ENCODE data around the gene SIN3A.

Gene SIN3A

GRCh38 chr15:75364881-75365280 is 86.6 kb downstream of the SIN3A start:
- no peak for DNase-seq
- H3K4ac ChIP-seq (ENCODE audit: low read depth in 1 of 2, low read length in 2 of 2): no peak overlapping the region
- H2BK12ac ChIP-seq (ENCODE audit: low read length in 2 of 2): no peak overlapping the region
- H3K36me3 ChIP-seq (ENCODE audit: control insufficient read depth in 1 of 2, insufficient read depth in 2 of 2, low read depth in 1 of 2, low read length in 2 of 2): peaks cover 65 to 68% of the 10 kb centered on the region in 2 experiments
- no peaks in the 10 kb centered on the region for H3K9me3 ChIP-seq (ENCODE audit: control insufficient read depth, low read length)
- no peak overlapping the region for H4K91ac ChIP-seq (ENCODE audit: low read length)
- no peak overlapping the region for H2AFZ ChIP-seq (ENCODE audit: low read depth, low read length)
- H3K4me1 ChIP-seq (ENCODE audit: control insufficient read depth, insufficient read depth, low read depth, low read length): peaks cover 15% of the 10 kb centered on the region
- H2AK5ac ChIP-seq (ENCODE audit: low read length, severe bottlenecking): no peak overlapping the region
- H3K23ac ChIP-seq (ENCODE audit: low read length in 2 of 2): no peak overlapping the region
- H3K9ac ChIP-seq (ENCODE audit: low read length): no peak overlapping the region
- H3K18ac ChIP-seq (ENCODE audit: low read depth in 1 of 2, low read length in 2 of 2): no peak overlapping the region
- no peak overlapping the region for H3K14ac ChIP-seq (ENCODE audit: low read length in 2 of 2)
- no peaks in the 10 kb centered on the region for H3K27me3 ChIP-seq (ENCODE audit: control insufficient read depth in 1 of 2, insufficient read depth in 1 of 2, low read length in 2 of 2)
- no peak overlapping the region for H2BK15ac ChIP-seq (ENCODE audit: low read depth, poor library complexity, severe bottlenecking)
- H3K79me1 ChIP-seq (replicated peaks; ENCODE audit: low read length, poor library complexity, severe bottlenecking): peaks cover 39% of the 10 kb centered on the region
- no peak overlapping the region for H3K4me2 ChIP-seq (ENCODE audit: low read length, poor library complexity, severe bottlenecking)
- H3K27ac ChIP-seq (ENCODE audit: low read length, poor library complexity, severe bottlenecking): no peak overlapping the region
- no peak overlapping the region for H2BK5ac ChIP-seq (ENCODE audit: low read depth, low read length, poor library complexity, severe bottlenecking)
- WGBS: 94% methylated on average over 6 of the region's 6 CpGs
- H4K8ac ChIP-seq (ENCODE audit: low read length): no peak overlapping the region
- H2BK120ac ChIP-seq (ENCODE audit: low read depth, low read length): no peak overlapping the region
- H3K4me3 ChIP-seq (ENCODE audit: insufficient read depth in 1 of 2, low read depth in 1 of 2, low read length in 2 of 2): no peak overlapping the region

GRCh38 chr15:75363786-75364185 is 87.7 kb downstream of the SIN3A start:
- H2BK5ac ChIP-seq (ENCODE audit: low read depth, low read length, poor library complexity, severe bottlenecking): no peak overlapping the region
- H3K14ac ChIP-seq (ENCODE audit: low read length in 2 of 2): no peak overlapping the region
- H3K4me1 ChIP-seq (ENCODE audit: control insufficient read depth, insufficient read depth, low read depth, low read length): peaks cover 9% of the 10 kb centered on the region
- WGBS: 97% methylated on average over 9 of the region's 9 CpGs
- no peaks in the 10 kb centered on the region for H3K9me3 ChIP-seq (ENCODE audit: control insufficient read depth, low read length)
- H2AFZ ChIP-seq (ENCODE audit: low read depth, low read length): no peak overlapping the region
- H3K4me3 ChIP-seq (ENCODE audit: insufficient read depth in 1 of 2, low read depth in 1 of 2, low read length in 2 of 2): no peak overlapping the region
- H2AK5ac ChIP-seq (ENCODE audit: low read length, severe bottlenecking): no peak overlapping the region
- H4K8ac ChIP-seq (ENCODE audit: low read length): no peak overlapping the region
- H3K4me2 ChIP-seq (ENCODE audit: low read length, poor library complexity, severe bottlenecking): no peak overlapping the region
- H3K27me3 ChIP-seq (ENCODE audit: control insufficient read depth in 1 of 2, insufficient read depth in 1 of 2, low read length in 2 of 2): no peaks in the 10 kb centered on the region
- H3K27ac ChIP-seq (ENCODE audit: low read length, poor library complexity, severe bottlenecking): no peak overlapping the region
- H3K23ac ChIP-seq (ENCODE audit: low read length in 2 of 2): no peak overlapping the region
- no peak overlapping the region for H3K18ac ChIP-seq (ENCODE audit: low read depth in 1 of 2, low read length in 2 of 2)
- H4K91ac ChIP-seq (ENCODE audit: low read length): no peak overlapping the region
- no peak overlapping the region for H2BK12ac ChIP-seq (ENCODE audit: low read length in 2 of 2)
- no peak for DNase-seq
- no peak overlapping the region for H3K9ac ChIP-seq (ENCODE audit: low read length)
- H3K79me1 ChIP-seq (replicated peaks; ENCODE audit: low read length, poor library complexity, severe bottlenecking): peaks cover 34% of the 10 kb centered on the region
- H2BK15ac ChIP-seq (ENCODE audit: low read depth, poor library complexity, severe bottlenecking): no peak overlapping the region
- no peak overlapping the region for H2BK120ac ChIP-seq (ENCODE audit: low read depth, low read length)
- H3K4ac ChIP-seq (ENCODE audit: low read depth in 1 of 2, low read length in 2 of 2): no peak overlapping the region
- peaks cover 76 to 78% of the 10 kb centered on the region in 2 experiments for H3K36me3 ChIP-seq (ENCODE audit: control insufficient read depth in 1 of 2, insufficient read depth in 2 of 2, low read depth in 1 of 2, low read length in 2 of 2)

- H3K18ac ChIP-seq (ENCODE audit: low read depth in 1 of 2, low read length in 2 of 2): no peak overlapping the region
- DNase-seq: no peak
- H3K9me3 ChIP-seq (ENCODE audit: control insufficient read depth, low read length): no peaks in the 10 kb centered on the region
- H3K4me2 ChIP-seq (ENCODE audit: low read length, poor library complexity, severe bottlenecking): no peak overlapping the region
- 85% methylated on average over 4 of the region's 7 CpGs for WGBS
- H4K8ac ChIP-seq (ENCODE audit: low read length): no peak overlapping the region
- peaks cover 34% of the 10 kb centered on the region for H3K79me1 ChIP-seq (replicated peaks; ENCODE audit: low read length, poor library complexity, severe bottlenecking)
- H3K27ac ChIP-seq (ENCODE audit: low read length, poor library complexity, severe bottlenecking): no peak overlapping the region
- no peak overlapping the region for H3K23ac ChIP-seq (ENCODE audit: low read length in 2 of 2)
- H2BK5ac ChIP-seq (ENCODE audit: low read depth, low read length, poor library complexity, severe bottlenecking): no peak overlapping the region
- H2AK5ac ChIP-seq (ENCODE audit: low read length, severe bottlenecking): no peak overlapping the region
- no peak overlapping the region for H3K4ac ChIP-seq (ENCODE audit: low read depth in 1 of 2, low read length in 2 of 2)
- no peak overlapping the region for H3K14ac ChIP-seq (ENCODE audit: low read length in 2 of 2)
- H3K9ac ChIP-seq (ENCODE audit: low read length): no peak overlapping the region
- H2BK15ac ChIP-seq (ENCODE audit: low read depth, poor library complexity, severe bottlenecking): no peak overlapping the region
- peaks cover 9% of the 10 kb centered on the region for H3K4me1 ChIP-seq (ENCODE audit: control insufficient read depth, insufficient read depth, low read depth, low read length)
- no peaks in the 10 kb centered on the region for H3K27me3 ChIP-seq (ENCODE audit: control insufficient read depth in 1 of 2, insufficient read depth in 1 of 2, low read length in 2 of 2)
- H3K4me3 ChIP-seq (ENCODE audit: insufficient read depth in 1 of 2, low read depth in 1 of 2, low read length in 2 of 2): no peak overlapping the region
- H2BK120ac ChIP-seq (ENCODE audit: low read depth, low read length): no peak overlapping the region
- H2AFZ ChIP-seq (ENCODE audit: low read depth, low read length): no peak overlapping the region
- H4K91ac ChIP-seq (ENCODE audit: low read length): no peak overlapping the region
- peaks cover 86 to 88% of the 10 kb centered on the region in 2 experiments for H3K36me3 ChIP-seq (ENCODE audit: control insufficient read depth in 1 of 2, insufficient read depth in 2 of 2, low read depth in 1 of 2, low read length in 2 of 2)
- H2BK12ac ChIP-seq (ENCODE audit: low read length in 2 of 2): no peak overlapping the region
Measured at GRCh38 chr15:75362642-75363249, 88.7 kb downstream of the SIN3A start.

GRCh38 chr15:75361989-75362641 is 89.4 kb downstream of the SIN3A start:
- Histone ChIP-seq H3K4me3 (ENCODE audit: insufficient read depth in 1 of 2, low read depth in 1 of 2, low read length in 2 of 2) (no peak overlapping the region), H2BK12ac (ENCODE audit: low read length in 2 of 2) (no peak overlapping the region), H3K4ac (ENCODE audit: low read depth in 1 of 2, low read length in 2 of 2) (no peak overlapping the region), H3K4me1 (ENCODE audit: control insufficient read depth, insufficient read depth, low read depth, low read length) (peaks cover 4% of the 10 kb centered on the region), H2BK15ac (ENCODE audit: low read depth, poor library complexity, severe bottlenecking) (no peak overlapping the region), H2BK120ac (ENCODE audit: low read depth, low read length) (no peak overlapping the region), H3K4me2 (ENCODE audit: low read length, poor library complexity, severe bottlenecking) (no peak overlapping the region), H2AK5ac (ENCODE audit: low read length, severe bottlenecking) (no peak overlapping the region), H3K27ac (ENCODE audit: low read length, poor library complexity, severe bottlenecking) (no peak overlapping the region), H4K8ac (ENCODE audit: low read length) (no peak overlapping the region), H3K9me3 (ENCODE audit: control insufficient read depth, low read length) (no peaks in the 10 kb centered on the region), H3K27me3 (ENCODE audit: control insufficient read depth in 1 of 2, insufficient read depth in 1 of 2, low read length in 2 of 2) (no peaks in the 10 kb centered on the region), H2AFZ (ENCODE audit: low read depth, low read length) (no peak overlapping the region), H3K9ac (ENCODE audit: low read length) (no peak overlapping the region), H2BK5ac (ENCODE audit: low read depth, low read length, poor library complexity, severe bottlenecking) (no peak overlapping the region), H3K23ac (ENCODE audit: low read length in 2 of 2) (no peak overlapping the region), H4K91ac (ENCODE audit: low read length) (no peak overlapping the region), H3K14ac (ENCODE audit: low read length in 2 of 2) (no peak overlapping the region), H3K36me3 (ENCODE audit: control insufficient read depth in 1 of 2, insufficient read depth in 2 of 2, low read depth in 1 of 2, low read length in 2 of 2) (peaks cover 83 to 85% of the 10 kb centered on the region in 2 experiments), H3K79me1 (replicated peaks; ENCODE audit: low read length, poor library complexity, severe bottlenecking) (peaks cover 31% of the 10 kb centered on the region), H3K18ac (ENCODE audit: low read depth in 1 of 2, low read length in 2 of 2) (no peak overlapping the region)
- DNase-seq: no peak
- WGBS: 97% methylated on average over 12 of the region's 13 CpGs
